HUES48 (cell line): ENCODE measurements around the gene ZMYM5.
"Not testable (repeated sequence)": the region's sequence is repeated elsewhere in the genome, so short reads cannot be mapped to it uniquely, and the experiment has no call there.

Source experiments
- H3K27ac ChIP-seq: one replicate; pipeline ENCODE4 v1.7.0; 2013; ENCODE audit warnings: low read depth, low read length, inconsistent platforms
- H3K27me3 ChIP-seq: 2 replicates; pipeline ENCODE4 v1.6.1; 2013; ENCODE audit warnings: mild to moderate bottlenecking, low read length; ENCODE audit not compliant: control insufficient read depth, insufficient read depth
- H3K36me3 ChIP-seq: 2 replicates; pipeline ENCODE4 v1.6.1; 2013; ENCODE audit warnings: low read length; ENCODE audit not compliant: control insufficient read depth, insufficient read depth
- H3K4me1 ChIP-seq: 2 replicates; pipeline ENCODE4 v1.6.1; 2013; ENCODE audit warnings: mild to moderate bottlenecking, low read length; ENCODE audit not compliant: control insufficient read depth, insufficient read depth
- H3K4me3 ChIP-seq: 2 replicates; pipeline ENCODE4 v1.5.1; 2013; ENCODE audit warnings: mild to moderate bottlenecking, low read depth, low read length
- H3K9ac ChIP-seq: 2 replicates; pipeline ENCODE4 v1.6.1; 2013; ENCODE audit warnings: mild to moderate bottlenecking, low read depth, low read length, moderate library complexity
- H3K9me3 ChIP-seq: 2 replicates; pipeline ENCODE4 v1.6.1; 2013; ENCODE audit warnings: low read length; ENCODE audit not compliant: control insufficient read depth, insufficient read depth

ZMYM5 gene

GRCh38 chr13:19782049-19782726 lies 81.3 kb downstream of the ZMYM5 start:
- Histone ChIP-seq H3K27ac (peak overlapping the region; percentile 95), H3K27me3 (no peaks in the 10 kb centered on the region), H3K36me3 (peaks cover 9% of the 10 kb centered on the region; the same call in 1 of the 2 replicates)

GRCh38 chr13:19781526-19781925 lies 81.9 kb downstream of the ZMYM5 start:
- H3K36me3 ChIP-seq = peaks cover 9% of the 10 kb centered on the region; the same call in 1 of the 2 replicates
- H3K27ac ChIP-seq = peak overlapping the region; percentile 95
- peak overlapping the region; percentile 97 for H3K4me3 ChIP-seq
- peak overlapping the region; percentile 98 for H3K9ac ChIP-seq
- H3K27me3 ChIP-seq = no peaks in the 10 kb centered on the region
- no peaks in the 10 kb centered on the region; the same call in 1 of the 2 replicates for H3K9me3 ChIP-seq
- no peaks in the 10 kb centered on the region for H3K4me1 ChIP-seq

More at GRCh38 chr13:19782049-19782726, 81.3 kb downstream of the ZMYM5 start:
- Histone ChIP-seq H3K4me1 (no peaks in the 10 kb centered on the region), H3K4me3 (peak overlapping the region; percentile 97), H3K9ac (peak overlapping the region; percentile 98), H3K9me3 (no peaks in the 10 kb centered on the region; the same call in 1 of the 2 replicates)

GRCh38 chr13:19780753-19781418 lies 82.6 kb downstream of the ZMYM5 start:
- not testable (repeated sequence) for H3K9me3 ChIP-seq, H3K9ac ChIP-seq, H3K4me1 ChIP-seq, H3K27me3 ChIP-seq
- peak overlapping the region; percentile 97 for H3K4me3 ChIP-seq
- H3K36me3 ChIP-seq = peaks cover 14% of the 10 kb centered on the region; the same call in 1 of the 2 replicates
- H3K27ac ChIP-seq = peak overlapping the region; percentile 61
